ENCODE measurements around the gene NFAM1.

GRCh38 chr22:42432818-42433217 lies 615 bp upstream of the NFAM1 start:
- TF ChIP-seq CTCF (IDR thresholded peaks at IDR 0.05; ENCODE audit: insufficient read depth, low read length, poor library complexity, severe bottlenecking) (no peak), EZH2phosphoT487 (conservative IDR thresholded peaks at IDR 0.05; ENCODE audit: low read length) (no peak)
